MCF 10A (cell line): ENCODE results near the gene AGPAT4. TPM values are rescaled to one million over a fixed set of nuclear protein-coding genes. Genes with fewer than 3 reads are reported as not detected.

Experiments
- BruUV-seq: library from RNA; stranded (reverse); fragments of 400-500 nt; replicated peaks from 2 replicates; lab custom pipeline; 2021; lab: Mats Ljungman, UMichigan
- CTCF ChIA-PET: fragments of 300-600 bp; sonication (Branson Sonifier 250); formaldehyde crosslinking; extraction: SDS; loops from one replicate; lab custom pipeline; 2021; ENCODE audit warnings: antibody characterized with exemption, inconsistent platforms; lab: Yijun Ruan, JAX
- POLR2A ChIA-PET: fragments of 300-600, 350-650 bp; sonication (Branson Sonifier 250); formaldehyde crosslinking; extraction: SDS; loops from one replicate; lab custom pipeline; 2020; ENCODE audit warnings: antibody characterized with exemption, inconsistent platforms; lab: Yijun Ruan, JAX
- DNase-seq: peaks from one replicate; pipeline ENCODE4 v3.0.0-alpha.2; 2018; ENCODE audit not compliant: unreplicated experiment
- H3K27ac Mint-ChIP-seq: one replicate; pipeline ENCODE4 v1.8.0; 2022; ENCODE audit warnings: mild to moderate bottlenecking, low read depth, mixed read lengths; ENCODE audit not compliant: unreplicated experiment
- H3K27me3 Mint-ChIP-seq: one replicate; pipeline ENCODE4 v1.8.0; 2022; ENCODE audit warnings: mixed read lengths; ENCODE audit not compliant: insufficient read depth, unreplicated experiment
- H3K36me3 Mint-ChIP-seq: one replicate; pipeline ENCODE4 v1.8.0; 2022; ENCODE audit warnings: mild to moderate bottlenecking, moderate library complexity, mixed read lengths; ENCODE audit not compliant: insufficient read depth, unreplicated experiment
- H3K4me1 Mint-ChIP-seq: one replicate; pipeline ENCODE4 v1.8.0; 2022; ENCODE audit warnings: mixed read lengths; ENCODE audit not compliant: insufficient read depth, unreplicated experiment
- H3K4me3 Mint-ChIP-seq: one replicate; pipeline ENCODE4 v1.8.0; 2022; ENCODE audit warnings: mild to moderate bottlenecking, moderate library complexity, mixed read lengths; ENCODE audit not compliant: unreplicated experiment
- H3K9me3 Mint-ChIP-seq: one replicate; pipeline ENCODE4 v1.8.0; 2022; ENCODE audit warnings: mixed read lengths; ENCODE audit not compliant: unreplicated experiment
- CTCF ChIP-seq: fragments of 200-600 bp; IDR thresholded peaks from one replicate; pipeline ENCODE4 v1.8.0; 2022; ENCODE audit warnings: antibody characterized with exemption, mild to moderate bottlenecking; ENCODE audit not compliant: unreplicated experiment
- intact Hi-C: fragments of 100-400 bp; cut with micrococcal nuclease; formaldehyde crosslinking; loops from 2 replicates; pipeline ENCODE4 v1.14.1; 2022
- total RNA-seq: library from RNA; stranded (reverse); gene quantifications from 2 replicates; pipeline ENCODE4 v1.2.3, GENCODE V29; 2022

The AGPAT4 gene
- total RNA-seq, 1 experiment from 2014 or later, result 5.6 TPM

DNA sequence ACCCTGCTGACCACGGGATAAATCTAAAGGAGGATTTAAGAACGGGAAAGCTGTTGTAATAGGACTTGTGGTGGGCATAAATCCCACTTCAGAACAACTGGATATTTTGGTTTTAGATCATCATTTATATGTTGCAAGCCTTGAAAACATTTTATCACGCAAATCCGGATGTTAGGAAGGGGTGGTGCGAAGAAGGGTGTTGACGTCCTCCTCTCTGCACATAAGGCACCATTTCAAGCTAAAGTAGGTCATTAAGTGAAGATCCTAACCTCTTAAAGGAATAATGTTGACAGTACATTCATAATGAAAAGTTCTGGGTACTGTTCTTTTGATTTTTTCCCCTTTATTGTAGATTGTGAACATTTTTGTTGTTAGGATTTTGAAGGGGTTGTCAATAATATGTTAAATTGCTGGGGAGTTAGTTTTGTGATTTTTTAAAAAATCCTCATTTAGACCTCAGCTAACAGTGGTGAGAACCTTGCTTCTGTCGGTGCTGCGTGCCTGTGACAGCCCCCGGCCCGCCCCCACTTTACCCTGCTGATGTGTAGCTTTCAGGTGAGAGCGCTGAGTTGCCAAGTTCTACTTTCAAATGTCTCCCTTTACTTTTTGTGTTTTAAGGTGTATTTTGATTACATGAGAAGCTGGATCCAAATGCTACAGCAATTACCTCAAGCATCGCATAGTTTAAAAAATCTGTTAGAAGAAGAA lies 193.4 kb downstream of the AGPAT4 start:
- ChIA-PET POLR2A (interaction anchor here (1.2 kb wide), 1 partner anchor 27 kb away, joined by 5 read pairs; no protein-coding TSS in a partner anchor), CTCF (interaction anchor here (0.5 to 1.2 kb wide), 4 partner anchors 34 to 330 kb away, joined by 3 to 4 read pairs (median 3); no protein-coding TSS in a partner anchor)
- peaks cover 10% of the 10 kb centered on the region for H3K4me1 Mint-ChIP-seq
- H3K27ac Mint-ChIP-seq, result peak overlapping the region; percentile 13
- intact Hi-C loops, result no loop called here
- no peak for DNase-seq
- H3K36me3 Mint-ChIP-seq, result no peaks in the 10 kb centered on the region
- H3K9me3 Mint-ChIP-seq, result no peaks in the 10 kb centered on the region
- no peaks in the 10 kb centered on the region for H3K27me3 Mint-ChIP-seq
- no peak overlapping the region for H3K4me3 Mint-ChIP-seq
- TF ChIP-seq CTCF, result no peak
- no TSS peak for BruUV-seq
